HG03457 (cell line): Measurements from ENCODE around the gene ST8SIA1.
"Not testable (repeated sequence)": the region's sequence is repeated elsewhere in the genome, so short reads cannot be mapped to it uniquely, and the experiment has no call there.

Experiments
- ATAC-seq: cut with Tn5 transposase; IDR thresholded peaks from one replicate; pipeline ENCODE4 v1.9.1; 2021; ENCODE audit warnings: moderate number of reproducible peaks; ENCODE audit not compliant: unreplicated experiment

The ST8SIA1 gene

GRCh38 chr12:22190969-22191368, 143.5 kb downstream of the ST8SIA1 start:
- ATAC-seq, result no peak

GRCh38 chr12:22188431-22188830, 146.1 kb downstream of the ST8SIA1 start:
- ATAC-seq, result no peak

DNA sequence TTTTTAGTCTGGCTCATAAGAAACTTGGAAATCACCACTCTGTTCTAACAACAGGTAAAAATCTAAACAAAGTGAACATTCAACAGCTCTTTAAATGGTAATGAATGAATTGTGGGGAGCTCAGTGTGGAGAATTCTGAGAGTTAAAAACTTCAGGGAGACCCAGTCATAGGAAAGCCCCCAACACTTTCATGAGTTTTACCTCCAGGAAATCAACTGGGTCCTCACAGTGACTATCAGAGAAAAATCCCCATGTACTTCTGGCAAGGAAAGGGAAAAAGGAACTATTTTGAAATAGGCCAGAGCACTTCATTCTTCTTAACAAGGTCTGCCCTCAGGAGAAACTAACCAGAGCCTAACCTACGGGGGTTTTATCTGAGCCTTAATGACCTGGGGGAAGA, 153.8 kb downstream of the ST8SIA1 start:
- ATAC-seq, result no peak

- no peak for ATAC-seq
Observed at GRCh38 chr12:22173177-22173576, 161.3 kb downstream of the ST8SIA1 start.

DNA sequence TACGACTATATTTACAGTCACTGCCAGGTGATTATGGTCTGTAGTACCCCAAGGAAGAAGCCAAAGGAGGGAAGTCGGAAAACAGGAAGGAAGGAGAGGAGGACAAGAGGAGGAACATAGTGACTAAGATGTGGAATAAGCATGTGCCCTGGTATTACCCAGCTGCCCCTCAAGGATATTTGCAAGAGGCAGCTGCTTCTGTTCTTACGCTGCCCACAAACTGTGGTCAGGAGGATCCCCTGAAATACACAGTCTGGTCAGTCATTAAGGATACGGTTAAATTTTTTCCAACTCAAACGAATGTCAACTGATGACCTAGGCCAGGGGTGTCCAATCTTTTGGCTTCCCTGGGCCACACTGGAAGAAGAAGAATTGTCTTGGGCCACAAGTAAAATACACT, 162.0 kb downstream of the ST8SIA1 start:
- no peak for ATAC-seq

- ATAC-seq, result no peak
Observed at GRCh38 chr12:22169376-22169775, 165.1 kb downstream of the ST8SIA1 start.

DNA sequence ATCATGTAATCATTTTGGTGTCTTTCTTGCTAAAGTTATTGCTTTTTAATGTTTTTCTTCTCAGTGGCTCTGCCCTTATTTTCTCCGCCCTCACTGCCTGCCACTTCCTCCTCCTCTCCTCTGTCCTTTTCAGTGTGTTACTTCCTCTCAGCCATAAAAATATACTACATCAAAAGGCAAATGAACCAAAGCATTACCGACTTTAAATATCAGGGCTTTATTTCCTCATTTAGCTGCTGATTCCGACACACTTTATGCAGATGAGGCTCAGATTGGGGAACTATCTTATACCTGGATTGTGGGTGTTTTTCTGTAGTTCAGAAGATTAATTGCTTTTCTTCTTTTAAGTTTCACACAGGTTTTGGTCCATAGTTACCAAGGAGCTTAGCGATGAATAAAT, 170.4 kb downstream of the ST8SIA1 start:
- ATAC-seq, result no peak

GRCh38 chr12:22163594-22163993, 170.9 kb downstream of the ST8SIA1 start:
- no peak for ATAC-seq

DNA sequence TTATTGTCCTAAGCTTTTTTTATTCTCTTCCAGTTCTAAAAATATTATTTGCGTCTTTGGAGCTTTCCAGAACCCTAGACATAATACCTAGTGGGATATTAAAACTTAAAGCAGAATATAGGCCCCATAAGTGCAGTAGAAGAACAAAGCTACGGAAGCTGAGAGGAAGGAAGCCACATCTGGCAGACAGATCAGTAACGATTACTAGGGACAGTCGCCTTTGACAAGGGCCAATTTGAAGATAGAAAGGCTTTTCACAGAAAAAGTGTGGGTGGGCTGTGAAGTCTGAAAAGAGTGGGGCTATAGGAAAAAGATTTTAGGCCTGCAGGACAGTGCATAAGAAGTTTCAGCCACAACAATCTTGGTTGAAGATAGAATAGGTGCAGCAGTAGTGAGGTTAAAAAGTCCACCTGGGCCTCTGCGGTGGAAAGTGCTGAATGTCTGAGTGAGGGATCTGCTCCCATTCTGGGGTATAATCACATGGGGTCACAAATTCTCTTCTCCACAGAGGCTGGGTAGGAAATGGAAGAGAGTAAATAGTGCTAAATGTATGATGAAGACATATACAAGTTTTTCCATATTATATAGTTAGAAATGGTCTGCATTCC, 174.0 kb downstream of the ST8SIA1 start:
- no peak for ATAC-seq

DNA sequence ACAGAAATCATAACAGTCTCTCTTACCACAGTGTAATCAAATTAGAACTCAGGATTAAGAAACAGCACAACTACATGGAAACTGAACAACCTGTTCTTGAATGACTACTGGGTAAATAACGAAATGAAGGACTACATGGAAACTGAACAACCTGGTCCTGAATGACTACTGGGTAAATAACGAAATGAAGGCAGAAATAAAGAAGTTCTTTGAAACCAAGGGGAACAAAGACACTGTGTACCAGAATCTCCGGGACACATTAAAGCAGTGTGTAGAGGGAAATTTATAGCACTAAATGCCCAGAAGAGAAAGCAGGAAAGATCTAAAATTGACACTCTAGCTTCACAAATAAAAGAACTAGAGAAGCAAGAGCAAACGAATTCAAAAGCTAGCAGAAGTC, 185.2 kb downstream of the ST8SIA1 start:
- ATAC-seq, result not testable (repeated sequence)

- not testable (repeated sequence) for ATAC-seq
Observed at GRCh38 chr12:22146686-22147085, 187.8 kb downstream of the ST8SIA1 start.
